Memory B cell (primary cell): ENCODE results near the gene CXorf51B.
"Not testable (repeated sequence)": the region's sequence is repeated elsewhere in the genome, so short reads cannot be mapped to it uniquely, and the experiment has no call there.

Experiments
- ATAC-seq: fragments of 150-1000 bp; cut with Tn5 transposase; 2 replicates; pipeline ENCODE4 v1.10.0; 2021; ENCODE audit warnings: low read depth, mild to moderate bottlenecking, moderate library complexity
- DNase-seq, 2 donors: peaks; one replicate each; pipeline ENCODE4 v3.0.0; 2022; ENCODE audit warnings: low spot score in 2 of 2
- H3K27ac Mint-ChIP-seq: one replicate; pipeline ENCODE4 v1.8.0; 2022; ENCODE audit warnings: mild to moderate bottlenecking, moderate library complexity, mixed read lengths
- H3K27me3 Mint-ChIP-seq: one replicate; pipeline ENCODE4 v1.8.0; 2022; ENCODE audit warnings: mixed read lengths
- H3K36me3 Mint-ChIP-seq: one replicate; pipeline ENCODE4 v1.8.0; 2022; ENCODE audit warnings: mild to moderate bottlenecking, mixed read lengths
- H3K4me1 Mint-ChIP-seq: one replicate; pipeline ENCODE4 v1.8.0; 2022; ENCODE audit warnings: mixed read lengths
- H3K4me3 Mint-ChIP-seq: one replicate; pipeline ENCODE4 v1.8.0; 2022; ENCODE audit warnings: mild to moderate bottlenecking, moderate library complexity, mixed read lengths
- H3K9me3 Mint-ChIP-seq: one replicate; pipeline ENCODE4 v1.8.0; 2022; ENCODE audit warnings: mixed read lengths

The CXorf51B gene

GRCh38 chrX:146809471-146809870 is at the start of gene CXorf51B:
Gene CXorf51B (plus strand): TSS chrX:146809771. CDS start chrX:146809792, 21 bp downstream.
- H3K36me3 Mint-ChIP-seq, H3K27me3 Mint-ChIP-seq, H3K4me1 Mint-ChIP-seq, DNase-seq, H3K9me3 Mint-ChIP-seq, ATAC-seq, H3K27ac Mint-ChIP-seq, H3K4me3 Mint-ChIP-seq: not testable (repeated sequence)

DNA sequence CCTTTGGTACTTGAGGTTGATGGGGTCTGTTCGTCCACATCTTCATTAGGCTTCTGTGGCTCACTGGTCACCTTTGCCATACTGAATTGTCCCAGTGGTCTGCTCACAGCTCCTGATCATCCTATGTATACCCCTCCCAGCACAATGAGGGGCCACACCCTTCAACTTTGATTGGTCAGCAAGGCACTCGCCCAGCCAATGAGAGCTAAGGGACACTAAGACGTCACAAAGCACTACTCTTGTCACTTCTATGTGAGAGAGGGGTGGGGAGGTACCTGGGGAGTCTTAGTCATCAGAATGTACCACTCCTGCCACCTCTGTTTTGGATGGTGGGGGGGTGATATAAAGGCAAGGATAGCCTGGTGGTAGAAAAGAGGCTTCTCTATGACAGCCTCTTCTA is 5.1 kb downstream of the CXorf51B start, which contains the start of gene CXorf51A:
CXorf51A (minus strand) TSS at position 101 of the 400 bp plus-strand sequence; CDS start at position 80, 21 bp downstream.
- H3K27me3 Mint-ChIP-seq, ATAC-seq, H3K4me1 Mint-ChIP-seq, DNase-seq, H3K36me3 Mint-ChIP-seq, H3K9me3 Mint-ChIP-seq, H3K4me3 Mint-ChIP-seq, H3K27ac Mint-ChIP-seq: not testable (repeated sequence)

DNA sequence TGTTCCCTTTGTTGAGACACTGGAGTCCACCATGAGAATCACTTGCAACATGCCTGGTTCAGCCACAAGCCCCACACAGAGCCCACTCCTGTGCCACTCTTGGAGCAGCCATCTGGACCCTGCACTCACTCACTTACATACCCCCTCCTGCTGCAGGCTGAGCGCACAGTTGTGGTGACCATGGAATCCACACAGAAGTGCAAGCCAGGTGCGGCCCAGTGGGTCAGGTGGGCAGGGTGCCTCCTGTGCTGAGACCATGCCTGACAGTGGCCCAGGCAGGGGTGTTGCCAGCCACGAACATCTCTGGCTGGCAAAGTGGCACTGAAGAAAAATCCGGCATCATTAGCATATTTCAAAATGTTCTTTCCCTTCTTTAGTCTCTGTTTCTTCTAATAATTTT is 22.4 kb downstream of the CXorf51B start:
- no peaks in the 10 kb centered on the region for H3K4me1 Mint-ChIP-seq
- no peaks in the 10 kb centered on the region for H3K27me3 Mint-ChIP-seq
- no peak overlapping the region for H3K4me3 Mint-ChIP-seq
- ATAC-seq (no peak), DNase-seq (no peak)
- H3K36me3 Mint-ChIP-seq = no peaks in the 10 kb centered on the region
- no peak overlapping the region for H3K27ac Mint-ChIP-seq
- peaks cover 3% of the 10 kb centered on the region for H3K9me3 Mint-ChIP-seq

DNA sequence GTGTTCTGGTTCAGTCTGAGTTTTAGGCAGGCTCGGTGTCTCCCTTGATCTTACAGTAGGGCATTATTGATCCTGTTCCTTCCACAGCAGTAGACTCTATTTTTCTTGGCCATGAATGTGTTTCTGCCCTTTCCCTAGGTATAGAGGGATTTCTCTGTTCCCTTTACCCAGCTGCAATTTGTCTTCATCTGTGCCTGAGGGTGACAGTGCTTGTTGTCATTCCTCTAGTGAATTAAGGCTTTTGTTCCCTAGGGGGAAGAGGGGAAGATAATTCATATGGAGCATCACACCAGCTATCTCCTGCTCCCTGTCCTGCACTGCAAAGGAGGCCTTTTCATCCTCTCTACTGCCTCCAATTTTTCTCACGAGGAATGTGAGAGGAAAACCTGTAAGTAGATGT is 44.7 kb downstream of the CXorf51B start:
- ATAC-seq = no peak
- no peaks in the 10 kb centered on the region for H3K9me3 Mint-ChIP-seq
- no peaks in the 10 kb centered on the region for H3K4me1 Mint-ChIP-seq
- no peaks in the 10 kb centered on the region for H3K36me3 Mint-ChIP-seq
- no peaks in the 10 kb centered on the region for H3K27me3 Mint-ChIP-seq
- no peak overlapping the region for H3K27ac Mint-ChIP-seq
- no peak overlapping the region for H3K4me3 Mint-ChIP-seq
- DNase-seq = no peak
